ENCODE measurements around the gene SCYGR4.

DNA sequence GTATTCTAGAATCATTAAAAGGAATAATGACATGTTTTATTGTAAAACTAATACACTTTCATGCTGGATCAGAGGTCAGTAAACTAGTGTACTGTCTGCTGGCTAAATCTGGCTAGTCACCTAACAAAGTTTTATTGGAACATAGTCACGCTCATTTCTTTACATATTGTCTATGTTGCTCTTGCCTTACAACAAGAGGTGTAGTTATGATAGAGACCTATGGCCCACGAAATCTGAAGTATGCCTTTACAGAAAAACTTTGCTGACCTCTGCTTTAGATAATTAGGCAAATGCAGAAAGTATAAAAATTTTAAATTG is 48.5 kb upstream of the SCYGR4 start:
- TF ChIP-seq, protein P1, sequence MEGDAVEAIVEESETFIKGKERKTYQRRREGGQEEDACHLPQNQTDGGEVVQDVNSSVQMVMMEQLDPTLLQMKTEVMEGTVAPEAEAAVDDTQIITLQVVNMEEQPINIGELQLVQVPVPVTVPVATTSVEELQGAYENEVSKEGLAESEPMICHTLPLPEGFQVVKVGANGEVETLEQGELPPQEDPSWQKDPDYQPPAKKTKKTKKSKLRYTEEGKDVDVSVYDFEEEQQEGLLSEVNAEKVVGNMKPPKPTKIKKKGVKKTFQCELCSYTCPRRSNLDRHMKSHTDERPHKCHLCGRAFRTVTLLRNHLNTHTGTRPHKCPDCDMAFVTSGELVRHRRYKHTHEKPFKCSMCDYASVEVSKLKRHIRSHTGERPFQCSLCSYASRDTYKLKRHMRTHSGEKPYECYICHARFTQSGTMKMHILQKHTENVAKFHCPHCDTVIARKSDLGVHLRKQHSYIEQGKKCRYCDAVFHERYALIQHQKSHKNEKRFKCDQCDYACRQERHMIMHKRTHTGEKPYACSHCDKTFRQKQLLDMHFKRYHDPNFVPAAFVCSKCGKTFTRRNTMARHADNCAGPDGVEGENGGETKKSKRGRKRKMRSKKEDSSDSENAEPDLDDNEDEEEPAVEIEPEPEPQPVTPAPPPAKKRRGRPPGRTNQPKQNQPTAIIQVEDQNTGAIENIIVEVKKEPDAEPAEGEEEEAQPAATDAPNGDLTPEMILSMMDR (IDR thresholded peaks at IDR 0.05): no peak
- TF ChIP-seq KDM1A (IDR thresholded peaks at IDR 0.05; ENCODE audit: low read depth) (no peak), RCOR1 (IDR thresholded peaks at IDR 0.05; ENCODE audit: low read depth, low read length) (no peak), EP300 (IDR thresholded peaks at IDR 0.05) (no peak), RAD21 (conservative IDR thresholded peaks at IDR 0.05 in 1 of 2, IDR thresholded peaks at IDR 0.05 in 1 of 2) (no peak), POLR2A (IDR thresholded peaks at IDR 0.05; ENCODE audit: low read length) (no peak), ZC3H11A (IDR thresholded peaks at IDR 0.05) (no peak)
